ENCODE data around the gene NFIA.
"Not testable (repeated sequence)": the region's sequence is repeated elsewhere in the genome, so short reads cannot be mapped to it uniquely, and the experiment has no call there.

The NFIA gene

DNA sequence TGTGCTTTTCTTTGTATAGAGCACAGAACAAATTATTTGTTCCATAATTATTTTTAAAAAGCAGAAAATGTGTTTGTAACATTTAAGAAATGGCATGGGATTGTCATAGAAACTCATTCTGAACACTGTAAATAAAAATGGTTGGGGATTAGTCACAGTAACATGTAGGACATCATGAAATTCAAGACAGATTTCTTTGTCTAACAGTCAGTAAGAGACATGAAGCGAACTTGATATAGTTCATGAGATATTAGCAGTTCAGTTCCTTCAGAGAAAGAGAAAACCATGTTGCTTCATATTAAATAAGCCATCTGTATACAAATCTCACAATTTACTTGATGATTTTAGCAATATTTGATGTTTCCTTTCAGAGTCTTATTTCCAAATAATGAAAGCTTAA, 19.7 kb downstream of the NFIA start:
- no peak for DNase-seq (ENCODE audit: low spot score)

DNA sequence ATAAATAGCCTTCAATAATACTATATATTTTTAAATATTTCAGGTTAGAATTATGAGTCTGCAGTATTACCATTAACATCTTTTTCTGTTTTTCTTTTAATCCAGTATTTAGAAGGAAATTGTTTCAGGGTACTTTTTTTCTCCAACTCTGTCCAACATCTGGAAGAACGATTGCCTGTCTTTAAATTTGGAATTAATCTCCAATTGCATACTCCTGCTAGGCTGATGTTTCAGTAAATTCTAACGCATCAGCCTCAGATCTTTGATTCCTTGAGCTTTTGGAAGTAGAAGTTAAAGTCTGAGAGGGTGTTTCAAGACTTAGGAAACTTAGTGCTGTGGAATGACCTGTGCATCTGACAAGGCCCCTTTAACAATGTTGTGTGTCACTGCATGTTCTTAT, 20.3 kb downstream of the NFIA start:
- DNase-seq (ENCODE audit: low spot score), result no peak

DNA sequence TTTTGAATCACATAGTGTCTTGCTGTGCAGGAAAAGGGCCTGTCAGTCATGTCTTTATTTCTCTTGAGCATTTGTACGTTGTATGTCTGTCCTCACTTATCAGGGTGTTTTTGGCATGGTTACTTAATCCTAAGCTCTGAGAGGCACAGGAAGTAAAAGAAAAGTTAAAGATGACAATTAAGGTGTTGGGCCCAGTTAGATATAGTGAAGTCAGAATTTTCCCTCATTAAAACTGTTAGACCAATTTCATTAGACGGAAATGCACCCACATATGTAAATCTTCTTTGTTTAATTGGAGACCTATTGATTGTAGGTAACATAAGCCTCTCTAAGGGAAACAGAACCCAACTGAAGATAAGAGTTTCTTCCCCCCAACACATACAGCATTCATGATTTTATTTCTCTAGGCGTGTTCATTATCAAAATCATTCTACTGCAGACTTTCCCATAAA, 21.9 kb downstream of the NFIA start:
- DNase-seq (ENCODE audit: low spot score), result peak; percentile 48

DNA sequence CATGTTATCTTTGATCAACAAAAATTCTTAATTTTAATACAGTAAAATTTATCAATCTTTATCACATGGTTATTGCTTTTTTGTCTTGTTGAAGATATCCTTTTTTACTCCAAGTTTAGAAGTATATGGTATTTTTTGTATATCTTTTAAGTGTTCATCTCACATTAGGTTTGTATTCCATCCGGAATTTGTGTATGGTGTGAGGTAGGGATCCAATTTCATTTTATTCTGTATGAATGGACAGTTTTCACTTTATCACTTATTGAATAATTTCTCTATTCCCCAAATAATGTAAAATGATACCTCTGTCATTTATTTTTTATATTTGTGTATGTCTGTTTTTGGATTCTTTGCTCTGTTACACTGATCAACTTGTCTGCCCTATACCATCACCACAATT, 25.3 kb downstream of the NFIA start:
- no peak for DNase-seq (ENCODE audit: low spot score)

DNA sequence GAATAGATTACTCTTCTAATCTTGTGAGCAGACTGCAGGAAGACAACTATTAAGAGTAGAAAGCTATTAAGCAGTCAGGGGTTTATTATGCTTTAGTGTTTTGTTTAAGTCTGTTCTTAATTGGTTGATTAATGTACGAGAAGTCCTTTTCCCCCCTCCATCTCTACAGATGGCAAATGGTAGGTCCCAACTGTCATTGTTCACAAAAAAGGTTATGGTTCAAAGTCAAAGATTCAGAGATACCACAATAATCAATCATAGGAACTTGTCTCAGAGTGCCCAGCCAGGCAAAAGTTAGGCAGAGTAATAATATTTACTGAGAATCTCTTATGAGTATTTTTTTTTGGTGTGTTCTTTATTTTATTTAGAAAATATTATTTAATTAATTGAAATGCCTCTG, 26.8 kb downstream of the NFIA start:
- no peak for DNase-seq (ENCODE audit: low spot score)

DNA sequence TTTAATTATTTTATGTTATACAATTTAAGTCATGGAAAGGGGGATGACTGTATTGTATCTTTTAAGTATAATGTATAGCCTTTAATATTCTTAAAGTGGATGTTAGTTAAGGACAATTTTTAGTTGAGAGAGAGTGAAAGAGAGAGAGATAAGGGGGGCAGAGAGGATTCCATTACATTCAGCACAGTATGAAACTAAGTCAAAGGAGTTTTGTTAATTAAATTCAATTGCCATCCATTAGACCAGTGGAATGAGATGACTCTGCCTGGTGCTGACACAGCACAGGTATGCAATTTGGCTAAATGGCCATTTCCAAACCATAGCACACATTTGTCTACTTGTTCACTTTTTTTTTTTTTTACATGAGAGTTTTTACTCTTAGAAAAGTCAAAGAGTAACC, 27.5 kb downstream of the NFIA start:
- DNase-seq (ENCODE audit: low spot score), result no peak

DNA sequence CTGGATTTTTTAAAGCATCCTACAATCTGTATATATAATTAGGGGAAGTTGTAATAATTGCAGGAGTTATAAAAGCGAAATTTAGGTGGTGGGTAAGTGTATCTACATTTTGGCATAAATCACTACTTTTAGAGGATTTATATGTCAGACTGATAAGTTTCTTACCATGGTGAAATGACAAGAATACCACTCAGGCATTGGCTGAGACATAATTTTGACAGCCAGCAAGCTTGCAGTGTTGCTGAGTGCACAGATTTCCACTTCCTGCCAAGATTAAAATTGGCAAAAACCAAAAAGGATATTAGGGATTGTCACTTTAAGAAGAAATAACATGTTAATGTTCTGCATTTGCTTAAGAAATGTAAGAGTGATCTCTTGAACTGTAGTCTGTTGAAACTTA, 28.2 kb downstream of the NFIA start:
- no peak for DNase-seq (ENCODE audit: low spot score)

DNA sequence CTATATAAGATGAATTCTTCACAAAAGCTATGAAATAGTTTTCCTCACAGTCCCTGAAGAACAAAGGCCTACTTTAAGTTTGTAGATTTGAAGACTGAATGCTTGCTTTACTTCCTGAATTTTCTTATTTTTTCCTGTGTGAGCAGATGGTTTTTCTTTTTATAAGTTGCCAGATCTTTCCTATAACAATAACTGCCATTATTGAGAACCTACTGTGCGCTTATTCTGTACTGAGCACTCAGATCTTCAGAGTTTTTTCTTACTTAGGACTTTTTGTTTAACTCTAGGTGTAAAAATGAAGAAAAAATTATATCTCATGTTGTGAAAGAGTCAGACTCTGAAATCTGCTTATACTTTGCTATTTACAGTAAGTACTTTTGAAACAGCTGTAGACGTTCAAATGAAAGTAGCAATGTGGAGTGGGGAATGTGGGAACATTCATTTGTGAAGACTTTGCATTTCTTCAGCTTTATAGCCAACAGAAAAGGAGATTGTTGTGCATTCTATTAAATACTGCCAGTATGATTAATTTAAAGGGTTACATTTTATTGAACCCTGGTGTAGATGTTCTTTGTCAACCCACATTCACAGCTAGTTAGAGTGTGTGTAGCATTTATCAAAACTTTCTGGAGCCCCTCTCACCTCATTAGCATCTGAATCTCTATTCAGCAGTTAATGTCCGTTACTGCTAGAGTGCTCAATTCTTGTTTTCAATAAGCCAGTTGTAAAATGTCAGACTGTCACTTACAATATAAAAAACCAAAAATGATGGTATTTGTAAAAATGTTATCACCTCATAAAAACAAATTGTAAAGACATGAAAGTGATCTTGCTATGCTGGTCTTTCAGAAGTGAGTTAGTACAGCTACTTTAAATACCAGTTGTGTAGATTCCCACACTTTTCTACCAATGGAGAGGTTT, 29.0 kb downstream of the NFIA start:
- DNase-seq (ENCODE audit: low spot score), result no peak

DNA sequence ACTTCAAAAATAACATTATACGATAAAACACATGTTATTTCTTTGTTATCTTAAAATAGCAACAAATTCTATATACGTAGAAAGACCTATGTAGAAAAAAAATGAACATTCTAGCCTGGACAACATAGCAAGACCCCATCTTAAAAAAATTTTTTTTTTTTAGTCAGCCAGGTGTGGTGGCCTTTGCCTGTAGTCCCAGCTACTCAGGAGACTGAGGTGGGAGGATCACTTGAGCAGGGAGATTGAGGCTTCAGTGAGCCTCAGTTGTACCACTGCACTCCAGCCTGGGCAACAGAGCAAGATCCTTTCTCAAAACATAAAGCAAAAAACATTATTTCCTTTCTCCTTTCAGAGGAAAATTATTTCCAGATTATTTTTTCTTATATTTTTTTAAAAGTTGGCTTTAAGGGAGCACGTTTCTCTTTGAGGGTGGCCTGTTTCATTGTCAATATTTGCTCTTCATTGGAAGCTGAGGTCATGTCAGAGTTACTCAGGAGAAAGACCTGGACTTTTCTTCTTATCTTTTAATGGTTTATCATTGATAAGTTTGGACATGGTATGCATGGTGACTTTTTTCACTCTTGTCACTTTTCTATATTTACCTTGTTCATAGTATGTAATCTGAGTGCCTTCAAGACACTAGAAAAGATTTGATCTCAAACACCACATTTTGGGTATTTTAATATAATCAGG, 32.0 kb downstream of the NFIA start:
- DNase-seq (ENCODE audit: low spot score), result no peak

DNA sequence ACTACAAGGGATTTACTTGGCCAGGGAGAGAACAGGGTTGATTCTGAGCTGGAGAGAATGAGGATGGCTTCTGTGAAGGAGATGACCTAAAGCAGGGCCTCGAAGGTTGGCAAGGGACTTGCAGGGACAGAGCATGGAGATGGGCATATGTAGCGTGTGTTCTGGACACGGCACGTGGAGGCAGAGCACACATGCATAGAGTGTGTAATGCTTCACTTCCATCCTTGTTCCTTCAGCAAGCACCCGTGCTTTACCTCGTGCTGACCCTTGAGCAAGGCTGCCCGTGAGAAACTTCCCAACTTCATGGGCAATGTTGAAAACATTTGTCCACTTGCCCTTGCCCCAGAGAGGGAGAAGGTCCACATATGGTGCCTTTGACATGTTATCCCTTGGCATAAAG, 33.1 kb downstream of the NFIA start:
- DNase-seq (ENCODE audit: low spot score), result peak; percentile 48

DNA sequence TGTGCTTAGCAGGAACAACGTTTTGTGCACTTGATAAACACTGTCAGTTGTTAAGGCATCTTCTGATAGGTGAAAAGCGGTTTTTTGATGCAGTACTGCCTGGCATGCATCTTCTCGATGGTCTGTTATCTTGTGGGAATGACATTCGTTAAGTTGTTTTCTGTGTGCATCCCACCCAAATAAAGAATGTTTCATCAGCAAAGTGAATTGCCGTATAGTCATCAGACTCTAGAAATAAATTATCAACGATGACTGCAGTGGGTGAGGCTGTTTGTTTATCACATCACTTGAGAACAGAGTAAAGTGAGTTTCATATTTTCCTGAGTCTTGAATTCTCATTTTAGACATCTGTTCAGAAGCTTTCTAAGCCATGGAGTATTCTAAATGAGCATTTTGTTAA, 34.1 kb downstream of the NFIA start:
- peak; percentile 81 for DNase-seq (ENCODE audit: low spot score)

DNA sequence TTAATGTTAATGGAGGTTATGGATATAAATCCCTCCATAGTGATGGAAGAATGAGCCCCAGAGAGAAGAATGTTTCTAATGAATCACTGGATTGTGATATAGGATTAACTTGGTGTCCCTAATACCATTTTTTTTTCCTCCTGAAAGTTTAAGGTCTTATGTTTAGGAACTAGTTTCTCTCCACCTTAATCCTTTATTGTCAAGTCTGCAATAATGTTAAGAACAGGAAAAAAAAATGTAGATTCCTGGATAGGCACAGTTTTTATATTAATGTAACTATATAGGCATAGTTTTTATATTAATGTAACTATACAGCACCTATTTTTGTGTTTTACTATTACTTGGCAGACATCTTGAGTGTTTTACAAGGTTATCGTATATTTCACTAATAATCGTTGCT, 34.9 kb downstream of the NFIA start:
- no peak for DNase-seq (ENCODE audit: low spot score)

DNA sequence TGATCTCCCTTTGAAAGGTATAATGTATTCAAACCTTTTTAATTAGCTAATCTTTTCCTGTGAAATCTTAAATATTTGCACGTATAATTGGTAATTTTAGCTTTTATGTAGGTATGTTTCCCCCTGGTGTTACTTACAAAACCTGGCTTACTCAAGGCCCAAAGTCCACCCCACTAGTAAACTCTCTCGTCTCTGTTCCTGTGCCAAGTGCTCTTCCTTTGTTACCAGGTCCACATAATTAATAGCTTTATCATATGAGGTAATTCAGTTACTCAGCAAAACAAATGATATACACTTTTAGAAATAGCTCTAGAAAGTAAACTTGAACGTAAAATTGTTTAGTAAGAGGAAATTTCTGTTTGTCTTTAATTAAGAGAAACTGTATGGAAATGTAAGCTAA, 36.7 kb downstream of the NFIA start:
- DNase-seq (ENCODE audit: low spot score), result no peak

DNA sequence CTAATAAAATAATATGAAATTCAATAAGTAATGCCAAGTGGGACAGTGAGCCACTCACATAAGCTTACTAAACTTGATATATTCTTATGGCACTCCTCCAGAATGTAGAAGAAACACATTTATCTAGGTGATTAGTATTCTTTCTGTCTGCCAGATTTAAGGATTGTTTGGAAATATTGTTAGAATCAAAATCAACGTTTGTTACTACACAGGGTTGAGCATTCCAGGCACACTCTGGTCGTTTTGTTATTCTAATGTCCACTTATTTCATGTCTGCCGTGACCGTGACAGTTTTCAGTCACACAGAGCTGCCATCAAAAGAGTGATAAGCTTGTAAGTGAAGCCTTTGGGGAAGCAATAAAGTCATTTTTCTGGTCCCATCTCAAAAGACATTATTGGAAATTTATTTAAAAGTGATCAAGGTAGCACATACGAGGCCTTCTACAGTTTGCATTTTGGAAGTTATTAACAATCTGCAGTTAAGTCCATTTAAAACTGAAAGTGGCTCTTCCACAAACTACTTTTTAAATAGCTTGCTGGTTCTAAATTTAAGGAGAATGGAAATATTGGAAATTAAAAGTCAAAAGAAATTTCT, 38.0 kb downstream of the NFIA start:
- DNase-seq (ENCODE audit: low spot score), result peak; percentile 45

DNA sequence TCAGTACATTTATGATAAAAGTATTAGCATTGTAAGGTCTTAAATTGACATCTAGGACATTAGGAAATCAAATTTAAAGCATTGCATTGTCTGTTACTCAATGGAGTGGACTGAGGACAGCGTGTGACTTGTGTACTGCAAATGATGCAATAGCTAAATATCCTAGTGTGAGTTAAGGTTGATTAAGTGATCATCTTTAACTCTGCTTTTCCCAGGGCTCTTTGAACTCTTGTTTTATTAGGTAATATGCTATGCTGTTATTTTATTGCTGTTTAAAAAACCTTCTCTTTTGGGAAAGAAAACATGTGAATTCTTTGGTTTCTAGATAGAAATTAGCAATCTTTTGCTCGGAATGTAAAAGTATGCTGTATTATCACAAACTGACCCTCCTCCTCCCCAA, 38.6 kb downstream of the NFIA start:
- peak; percentile 38 for DNase-seq (ENCODE audit: low spot score)

DNA sequence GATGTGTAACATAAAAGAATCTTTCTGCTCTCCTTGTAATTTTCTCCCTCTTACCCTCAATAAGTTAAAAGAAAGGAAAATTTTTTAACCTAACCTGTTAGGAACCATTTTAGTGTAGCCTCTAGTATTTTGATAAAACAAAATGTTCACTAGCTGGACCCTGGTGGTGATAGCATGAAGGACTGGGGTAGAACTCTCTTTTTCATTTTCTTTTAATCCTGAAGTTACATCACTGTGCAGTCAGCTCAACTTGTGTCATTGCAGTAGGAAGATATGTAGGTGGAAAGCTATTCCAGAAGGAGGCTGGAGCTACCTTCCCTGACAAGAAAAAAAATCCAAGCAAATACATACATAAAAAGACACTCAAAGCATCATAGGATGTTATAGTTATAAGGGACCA, 39.3 kb downstream of the NFIA start:
- no peak for DNase-seq (ENCODE audit: low spot score)

DNA sequence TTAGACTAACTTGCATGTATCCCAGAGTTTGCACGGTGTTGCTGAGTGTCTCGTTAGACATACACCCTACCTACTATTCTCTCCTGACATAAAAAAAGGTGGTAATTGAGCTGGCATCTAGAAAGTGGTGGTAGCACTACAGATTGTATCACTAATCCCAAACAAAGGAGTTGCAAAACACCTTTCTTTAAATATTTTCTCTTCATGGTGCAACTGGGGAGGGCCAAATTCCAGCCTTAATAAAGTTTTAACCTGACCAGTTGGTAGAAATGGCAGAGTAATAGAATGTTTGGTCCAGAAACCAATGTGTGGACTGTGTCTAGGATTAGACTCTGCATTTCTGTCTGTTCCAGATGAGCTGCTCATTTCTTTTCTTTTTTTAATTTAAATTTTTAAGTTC, 40.0 kb downstream of the NFIA start:
- DNase-seq (ENCODE audit: low spot score), result no peak

DNA sequence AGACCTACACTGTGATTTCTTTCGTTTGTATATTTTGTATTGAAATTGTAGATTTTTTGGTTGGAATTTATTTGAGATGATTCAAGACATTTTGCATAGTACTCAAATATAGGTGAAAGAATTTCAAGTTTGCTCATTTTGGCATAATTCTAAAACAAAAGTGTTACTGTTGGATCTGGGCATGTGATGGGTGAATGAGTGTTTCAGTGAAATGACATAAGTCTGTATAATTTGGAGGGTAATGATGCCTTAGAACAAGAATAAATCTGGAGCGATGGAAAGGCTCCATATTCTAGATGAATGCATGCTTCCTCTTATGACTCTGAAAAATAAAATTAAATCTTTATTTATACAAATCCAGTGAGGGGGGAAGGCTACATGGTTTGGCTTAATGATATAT, 41.0 kb downstream of the NFIA start:
- DNase-seq (ENCODE audit: low spot score), result no peak

DNA sequence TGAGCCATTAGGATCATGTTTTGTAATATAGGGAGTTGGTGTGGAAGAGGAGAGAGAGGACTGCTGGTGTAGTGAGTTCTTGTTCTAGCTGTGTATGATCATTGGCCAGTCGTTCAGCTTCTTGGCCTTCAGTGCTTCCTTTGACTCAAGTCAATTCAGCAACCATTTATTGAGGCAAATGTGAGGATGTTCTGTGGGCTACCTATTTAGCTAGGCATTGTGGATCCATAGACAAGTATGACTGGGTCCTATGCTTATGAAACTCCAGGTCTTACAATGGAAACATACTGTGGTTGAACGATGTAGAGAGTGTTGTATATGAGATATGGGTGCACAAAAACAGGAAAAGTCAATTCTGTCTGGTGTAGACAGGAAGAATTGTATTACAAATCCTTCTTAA, 41.7 kb downstream of the NFIA start:
- no peak for DNase-seq (ENCODE audit: low spot score)

DNA sequence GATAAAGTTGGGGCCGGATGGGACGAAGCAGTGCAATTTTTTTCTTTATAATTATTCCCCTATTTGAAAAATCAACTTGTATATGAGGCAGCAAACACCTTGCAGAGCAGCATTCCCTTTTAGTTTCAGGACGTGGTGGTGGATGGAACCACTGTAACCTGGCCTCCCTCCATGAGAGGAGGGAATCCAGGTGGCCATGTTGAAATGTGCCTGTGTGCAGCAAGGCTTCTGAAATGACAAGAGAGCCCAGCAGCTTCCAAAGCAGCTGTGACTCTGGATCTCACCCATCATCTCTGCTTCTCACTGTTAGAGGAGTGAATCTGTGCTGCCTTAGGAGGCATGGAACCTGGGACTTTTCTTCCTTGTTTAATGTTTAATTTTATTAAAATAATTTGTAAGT, 42.3 kb downstream of the NFIA start:
- DNase-seq (ENCODE audit: low spot score), result no peak

DNA sequence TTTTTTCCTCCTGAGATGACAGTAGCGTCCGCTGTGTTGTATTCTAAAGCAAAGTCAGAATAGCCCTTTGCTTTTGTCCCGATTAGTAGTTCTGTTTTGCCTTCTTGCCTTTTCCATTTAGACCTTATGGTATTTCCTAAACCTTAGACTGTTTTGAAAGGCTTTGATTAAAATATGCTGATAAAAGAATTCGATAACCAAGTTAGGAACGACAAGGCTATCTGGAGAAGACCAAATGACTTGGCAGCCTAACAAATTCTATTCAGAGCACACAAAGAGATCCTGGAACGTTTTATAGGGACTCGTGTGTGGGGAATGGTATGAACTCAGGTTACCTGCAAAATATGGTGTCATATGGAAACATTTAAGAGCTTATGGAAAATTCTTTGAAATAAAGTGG, 42.9 kb downstream of the NFIA start:
- DNase-seq (ENCODE audit: low spot score), result no peak

DNA sequence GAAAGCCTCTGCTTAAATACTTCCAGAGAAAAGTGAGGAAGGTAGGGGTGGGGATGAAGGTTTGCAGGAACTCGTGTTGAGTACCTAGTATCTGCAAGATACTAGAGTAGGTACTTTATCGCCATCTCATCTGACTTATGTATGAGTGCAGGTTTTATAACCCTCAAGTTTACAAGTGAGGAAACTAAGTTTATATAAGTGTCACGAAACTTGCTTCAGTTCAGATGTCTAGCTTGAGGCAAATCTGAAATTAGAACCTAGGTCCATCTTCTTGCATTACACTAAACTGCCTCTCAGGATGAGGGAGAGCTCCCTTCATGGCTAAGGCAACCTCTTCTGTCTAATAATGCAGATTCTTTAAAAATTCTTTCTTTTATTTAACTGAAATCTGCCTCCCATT, 43.5 kb downstream of the NFIA start:
- DNase-seq (ENCODE audit: low spot score), result no peak

DNA sequence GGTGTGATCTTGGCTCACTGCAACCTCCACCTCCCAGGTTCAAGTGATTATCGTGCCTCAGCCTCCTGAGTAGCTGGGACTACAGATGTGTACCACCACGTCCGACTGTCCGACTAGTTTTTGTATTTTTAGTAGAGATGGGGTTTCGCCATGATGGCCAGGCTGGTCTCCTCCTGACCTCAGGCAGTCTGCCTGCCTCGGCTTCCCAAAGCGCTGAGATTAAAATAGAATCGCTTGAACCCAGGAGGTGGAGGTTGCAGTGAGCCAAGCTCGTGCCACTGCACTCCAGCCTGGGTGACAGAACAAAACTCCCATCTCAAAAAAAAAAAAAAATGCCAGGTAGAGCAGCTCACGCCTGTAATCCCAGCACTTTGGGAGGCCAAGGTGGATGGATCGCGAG, 44.5 kb downstream of the NFIA start:
- not testable (repeated sequence) for DNase-seq (ENCODE audit: low spot score)

Measured in hematopoietic multipotent progenitor cell treated with erythropoietin and hydrocortisone succinate and interleukin-3 and kit ligand, for 17 days (in vitro differentiated cells).